Neuron (in vitro differentiated cells): ENCODE data around the gene GNG4.

ENCODE experiments used
- H2AFZ ChIP-seq: one replicate; pipeline ENCODE4 v1.6.1; 2013; ENCODE audit warnings: low read depth, mild to moderate bottlenecking, inconsistent platforms, low read length, moderate library complexity
- H3K27me3 ChIP-seq: one replicate; pipeline ENCODE4 v1.6.1; 2013; ENCODE audit warnings: low read length; ENCODE audit not compliant: insufficient read depth
- H3K36me3 ChIP-seq: one replicate; pipeline ENCODE4 v1.6.1; 2013; ENCODE audit warnings: low read length; ENCODE audit not compliant: insufficient read depth
- H3K4me1 ChIP-seq: one replicate; pipeline ENCODE4 v1.6.1; 2013; ENCODE audit warnings: low read length; ENCODE audit not compliant: insufficient read depth
- H3K4me3 ChIP-seq: 2 replicates; pipeline ENCODE4 v1.5.1; 2013; ENCODE audit warnings: mild to moderate bottlenecking, low read length, moderate library complexity
- H3K9me3 ChIP-seq: one replicate; pipeline ENCODE4 v1.6.1; 2013; ENCODE audit warnings: low read length

The GNG4 gene

DNA sequence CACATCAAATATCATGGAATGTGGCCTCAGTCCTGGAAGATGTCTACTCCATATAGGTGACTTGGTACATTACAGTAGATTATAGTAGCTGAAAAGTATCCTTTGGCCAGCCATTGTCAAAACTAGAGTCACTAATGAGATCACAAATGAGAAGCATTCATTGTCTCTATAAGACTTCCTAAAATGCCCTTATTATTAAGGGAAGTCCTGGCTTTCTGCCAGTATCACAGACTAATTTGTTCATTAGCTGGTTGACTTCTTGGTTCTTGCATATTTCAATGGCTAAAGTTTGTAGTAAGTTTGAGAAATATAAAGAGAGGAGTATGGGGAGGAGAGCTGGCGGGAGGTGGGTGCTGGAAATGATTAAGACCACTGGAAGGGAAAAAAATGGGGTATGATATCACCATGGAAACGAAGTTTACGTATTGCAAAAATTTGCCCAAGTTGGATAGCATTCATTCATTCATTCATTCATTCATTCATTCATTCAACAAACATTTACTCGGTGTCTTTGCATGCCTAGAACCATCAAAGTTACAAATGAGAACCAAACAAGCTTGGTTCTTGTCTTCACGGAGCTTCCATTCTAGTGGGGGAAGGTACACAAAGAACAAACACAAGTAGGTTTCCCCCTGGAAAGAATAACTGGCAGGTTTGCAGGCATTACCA, 133.6 kb downstream of the GNG4 start:
- H3K4me3 ChIP-seq, result no peak overlapping the region
- H3K4me1 ChIP-seq, result no peaks in the 10 kb centered on the region
- H2AFZ ChIP-seq, result no peak overlapping the region
- H3K9me3 ChIP-seq, result no peaks in the 10 kb centered on the region
- H3K36me3 ChIP-seq, result no peaks in the 10 kb centered on the region
- no peaks in the 10 kb centered on the region for H3K27me3 ChIP-seq

DNA sequence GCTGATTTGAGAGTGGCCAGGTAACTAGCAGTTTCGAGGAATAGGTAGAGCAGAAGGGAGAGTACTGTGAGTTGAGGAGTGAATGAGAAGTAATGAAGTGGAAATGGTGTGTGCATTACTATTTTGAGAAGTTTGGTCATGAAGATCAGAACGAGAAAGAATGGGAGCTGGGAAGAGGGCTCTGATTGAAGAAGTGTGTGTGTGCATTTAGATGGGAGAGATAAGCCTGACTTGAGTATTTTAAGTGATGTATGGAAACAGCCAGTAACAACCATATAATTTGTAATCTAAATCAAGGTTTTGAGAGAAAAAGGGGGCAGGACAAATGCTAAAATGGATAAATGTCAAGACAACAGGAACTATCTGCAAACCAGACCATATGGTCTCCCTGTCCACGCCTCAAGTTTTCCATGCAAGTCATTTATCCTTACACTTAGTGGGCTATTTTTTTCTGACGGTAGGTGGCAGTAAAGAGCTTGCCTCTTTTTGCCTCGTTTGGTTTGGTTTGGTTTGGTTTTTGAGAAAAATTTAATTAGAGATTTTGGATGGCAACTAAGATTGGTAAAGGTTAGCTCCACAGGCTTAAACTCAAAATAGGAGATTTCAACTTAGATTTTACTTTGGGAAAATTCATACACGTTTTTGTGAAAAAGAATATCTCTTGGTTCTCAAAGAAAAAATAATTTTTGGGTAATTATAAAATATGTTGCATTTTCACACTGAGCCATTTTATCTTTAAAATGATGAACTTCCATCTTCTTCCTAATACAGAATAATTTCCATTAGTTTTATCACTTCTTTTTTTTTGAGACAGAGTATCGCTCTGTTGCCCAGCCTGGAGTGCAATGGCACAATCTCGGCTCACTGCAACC, 135.9 kb downstream of the GNG4 start:
- Histone ChIP-seq H3K4me1 (no peaks in the 10 kb centered on the region), H3K27me3 (no peaks in the 10 kb centered on the region), H3K36me3 (no peaks in the 10 kb centered on the region), H3K4me3 (no peak overlapping the region), H2AFZ (no peak overlapping the region), H3K9me3 (no peaks in the 10 kb centered on the region)

DNA sequence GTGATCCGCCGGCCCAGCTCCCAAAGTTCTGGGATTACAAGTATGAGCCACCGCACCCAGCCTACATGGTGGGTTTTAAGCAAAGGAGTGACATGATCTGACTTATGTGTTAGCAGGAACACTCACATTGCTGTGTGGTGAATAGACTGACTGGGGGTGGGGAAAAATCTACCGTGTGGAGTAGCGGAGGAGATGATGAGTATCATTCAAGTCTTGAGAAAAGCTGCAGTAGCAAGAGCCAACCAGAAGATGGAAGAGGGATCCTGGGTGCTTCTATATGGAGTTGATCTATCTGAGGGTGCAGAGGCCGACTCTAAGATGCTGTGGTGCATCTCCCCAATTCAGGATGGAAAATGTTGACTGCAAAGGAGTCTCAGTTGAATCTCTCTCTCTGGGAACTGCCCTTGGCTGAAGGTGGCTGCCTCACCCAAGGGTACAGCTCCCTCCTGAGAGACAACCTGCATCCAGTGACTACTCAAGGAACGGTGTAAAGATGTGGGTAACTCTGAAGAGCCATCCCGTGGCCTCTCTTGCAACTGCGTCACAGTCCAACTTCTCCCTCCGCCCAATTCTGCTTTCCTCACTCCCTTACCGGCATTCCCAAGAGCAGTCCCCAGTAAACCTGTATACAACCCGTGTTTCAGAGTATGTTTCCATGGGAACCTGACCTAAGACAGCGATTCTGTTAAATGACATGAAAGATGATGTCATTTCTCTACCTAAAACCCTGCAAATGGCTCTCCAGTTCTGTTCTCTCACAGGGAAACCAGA, 137.9 kb downstream of the GNG4 start:
- H3K36me3 ChIP-seq, result no peaks in the 10 kb centered on the region
- no peak overlapping the region for H2AFZ ChIP-seq
- no peak overlapping the region for H3K4me3 ChIP-seq
- no peaks in the 10 kb centered on the region for H3K9me3 ChIP-seq
- no peaks in the 10 kb centered on the region for H3K27me3 ChIP-seq
- no peaks in the 10 kb centered on the region for H3K4me1 ChIP-seq

DNA sequence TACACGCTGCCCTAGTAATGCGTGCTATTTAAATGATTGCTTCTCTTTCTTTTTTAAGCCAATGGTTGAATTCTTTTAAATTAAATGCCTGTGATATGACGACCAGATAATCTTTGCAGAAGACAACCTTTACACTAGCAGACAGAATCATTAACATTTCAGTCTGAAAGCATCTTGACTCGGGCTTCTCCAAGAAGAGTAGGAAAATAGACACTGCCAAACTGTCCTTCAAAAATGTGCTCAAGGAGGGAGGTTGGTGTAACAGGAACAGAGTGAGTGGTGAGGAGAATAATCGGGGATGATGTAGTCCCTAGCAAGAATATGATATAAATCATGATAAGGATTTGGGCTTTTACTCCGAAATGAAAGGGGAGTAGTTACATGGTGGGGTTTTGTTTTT, 138.8 kb downstream of the GNG4 start:
- no peaks in the 10 kb centered on the region for H3K9me3 ChIP-seq
- H3K4me1 ChIP-seq, result no peaks in the 10 kb centered on the region
- H3K36me3 ChIP-seq, result no peaks in the 10 kb centered on the region
- H3K27me3 ChIP-seq, result no peaks in the 10 kb centered on the region
- H3K4me3 ChIP-seq, result no peak overlapping the region
- no peak overlapping the region for H2AFZ ChIP-seq

DNA sequence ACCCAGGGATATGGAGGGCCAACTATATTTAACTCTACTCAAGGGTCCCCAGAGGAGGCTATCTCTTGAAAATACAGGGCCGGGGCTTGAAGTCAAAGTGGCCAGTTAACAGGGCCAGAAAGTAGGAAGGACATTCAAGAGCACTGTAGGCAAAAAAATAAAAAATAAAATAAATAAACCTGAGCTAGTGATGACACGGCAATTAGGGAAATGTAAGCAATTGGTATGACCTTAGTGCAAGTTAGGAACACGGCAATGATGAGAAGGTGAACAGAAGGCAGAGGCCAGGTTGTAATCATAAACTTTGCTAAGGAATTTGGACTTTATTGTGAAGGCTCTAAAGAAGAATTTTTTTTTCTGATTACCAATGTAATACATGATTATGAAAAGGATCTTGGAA, 142.0 kb downstream of the GNG4 start:
- H3K4me3 ChIP-seq, result no peak overlapping the region
- H3K9me3 ChIP-seq, result no peaks in the 10 kb centered on the region
- H3K4me1 ChIP-seq, result peaks cover 3% of the 10 kb centered on the region
- H3K36me3 ChIP-seq, result no peaks in the 10 kb centered on the region
- no peaks in the 10 kb centered on the region for H3K27me3 ChIP-seq
- H2AFZ ChIP-seq, result no peak overlapping the region

DNA sequence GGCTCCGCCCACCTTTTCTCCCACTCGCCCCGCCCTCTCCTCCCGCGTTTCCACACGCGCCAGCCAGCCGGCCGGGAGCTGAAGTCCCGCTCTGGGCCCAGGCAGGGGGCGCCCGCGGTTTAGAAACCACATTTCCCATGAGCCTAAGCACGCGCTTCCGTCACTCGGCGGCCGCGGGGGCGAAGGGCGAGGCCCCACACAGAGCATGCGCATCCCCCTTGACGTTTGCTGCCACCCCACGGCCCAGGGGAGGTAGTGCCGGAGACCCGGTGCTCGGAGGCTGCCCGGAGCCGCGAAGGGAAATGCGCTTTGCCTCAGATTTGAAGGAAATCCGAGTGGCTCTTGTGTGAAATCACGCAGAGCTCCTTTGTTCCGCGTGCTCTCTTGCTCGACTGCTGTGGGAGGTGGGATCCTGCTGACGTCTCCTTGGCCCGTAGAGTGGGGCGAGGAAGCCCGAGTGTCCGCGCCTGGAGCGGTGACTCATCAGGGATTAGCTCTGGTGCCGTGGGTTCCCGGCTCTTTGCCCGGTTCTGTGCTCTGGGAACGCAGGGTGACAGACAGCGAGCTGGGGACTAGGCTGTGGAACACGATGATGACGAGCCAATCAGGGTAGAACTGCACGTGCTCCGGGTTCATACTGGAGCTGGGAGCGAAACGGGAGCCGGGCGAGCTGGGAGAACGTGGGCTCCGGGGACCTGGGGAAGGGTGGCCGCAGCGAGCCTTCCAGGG, 144.9 kb downstream of the GNG4 start:
- H2AFZ ChIP-seq, result peak overlapping the region; percentile 79
- H3K4me3 ChIP-seq, result peak overlapping the region; percentile 76

DNA sequence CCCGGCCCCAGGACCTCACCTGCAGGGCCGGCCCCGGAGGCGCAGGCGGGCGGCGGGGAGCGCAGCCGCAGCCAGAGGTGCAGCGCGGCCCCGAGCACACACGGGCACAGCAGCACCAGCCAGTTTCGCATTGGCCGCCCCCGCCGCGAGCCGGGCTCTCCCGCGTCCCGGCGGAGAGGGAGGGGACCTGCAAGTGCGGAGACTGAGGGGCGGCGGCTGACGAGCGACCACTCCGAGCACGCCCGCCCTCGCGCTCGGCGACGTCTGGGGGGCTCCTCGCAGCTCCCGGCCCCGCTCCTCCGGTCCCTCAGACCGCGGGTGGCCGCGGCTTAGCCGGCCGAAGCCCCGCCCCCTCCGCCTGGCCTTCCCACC, 145.5 kb downstream of the GNG4 start, which contains the start of gene B3GALNT2:
B3GALNT2 (minus strand) TSS at position 331 of the 372 bp plus-strand sequence; CDS start at position 131, 200 bp downstream.
- peaks cover 9% of the 10 kb centered on the region for H3K4me1 ChIP-seq
- H3K9me3 ChIP-seq, result no peaks in the 10 kb centered on the region
- H3K4me3 ChIP-seq, result peak within 1 kb of the TSS; percentile 76
- no peaks in the 10 kb centered on the region for H3K27me3 ChIP-seq
- peak within 1 kb of the TSS; percentile 79 for H2AFZ ChIP-seq
- no peaks in the 10 kb centered on the region for H3K36me3 ChIP-seq

More for the DNA sequence above, 144.9 kb downstream of the GNG4 start:
- Histone ChIP-seq H3K36me3 (no peaks in the 10 kb centered on the region), H3K9me3 (no peaks in the 10 kb centered on the region), H3K27me3 (no peaks in the 10 kb centered on the region), H3K4me1 (peaks cover 9% of the 10 kb centered on the region)

DNA sequence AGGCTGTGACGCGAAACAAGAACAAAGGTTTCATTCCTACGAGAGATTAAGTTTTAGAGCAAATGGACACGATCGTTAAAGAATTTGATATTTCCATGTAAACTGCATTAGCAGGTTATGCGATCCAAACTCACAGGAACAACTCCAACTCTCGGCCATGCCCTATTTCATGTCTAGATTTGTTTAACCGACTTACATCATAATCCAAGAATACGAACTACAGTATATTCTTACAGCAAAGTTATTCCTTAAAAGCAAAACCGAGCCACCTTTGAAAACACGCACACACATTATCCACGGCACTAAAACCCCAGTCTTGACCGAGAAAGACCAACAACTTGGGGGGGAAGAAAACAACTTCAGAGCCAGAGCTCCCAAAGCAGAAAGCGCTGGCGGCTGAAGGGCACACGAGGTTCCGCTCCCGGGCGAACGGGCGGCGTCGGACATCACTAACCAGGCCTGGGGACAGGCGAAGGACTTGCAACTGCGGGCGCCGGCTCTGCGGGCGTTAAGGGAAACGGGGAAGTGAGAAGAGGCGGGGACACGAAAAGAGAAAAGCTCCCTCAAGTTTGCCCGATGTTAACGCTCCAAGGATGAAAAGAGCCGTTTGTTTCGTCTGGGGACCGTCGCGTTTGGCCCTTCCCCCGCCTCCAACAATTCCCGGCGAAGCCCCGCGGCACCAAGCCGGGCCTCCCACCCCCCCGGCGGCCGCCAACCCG, 146.0 kb downstream of the GNG4 start:
- peak overlapping the region; percentile 76 for H3K4me3 ChIP-seq
- H3K27me3 ChIP-seq, result no peaks in the 10 kb centered on the region
- peaks cover 9% of the 10 kb centered on the region for H3K4me1 ChIP-seq
- peak overlapping the region; percentile 66 for H2AFZ ChIP-seq
- H3K9me3 ChIP-seq, result no peaks in the 10 kb centered on the region
- no peaks in the 10 kb centered on the region for H3K36me3 ChIP-seq

DNA sequence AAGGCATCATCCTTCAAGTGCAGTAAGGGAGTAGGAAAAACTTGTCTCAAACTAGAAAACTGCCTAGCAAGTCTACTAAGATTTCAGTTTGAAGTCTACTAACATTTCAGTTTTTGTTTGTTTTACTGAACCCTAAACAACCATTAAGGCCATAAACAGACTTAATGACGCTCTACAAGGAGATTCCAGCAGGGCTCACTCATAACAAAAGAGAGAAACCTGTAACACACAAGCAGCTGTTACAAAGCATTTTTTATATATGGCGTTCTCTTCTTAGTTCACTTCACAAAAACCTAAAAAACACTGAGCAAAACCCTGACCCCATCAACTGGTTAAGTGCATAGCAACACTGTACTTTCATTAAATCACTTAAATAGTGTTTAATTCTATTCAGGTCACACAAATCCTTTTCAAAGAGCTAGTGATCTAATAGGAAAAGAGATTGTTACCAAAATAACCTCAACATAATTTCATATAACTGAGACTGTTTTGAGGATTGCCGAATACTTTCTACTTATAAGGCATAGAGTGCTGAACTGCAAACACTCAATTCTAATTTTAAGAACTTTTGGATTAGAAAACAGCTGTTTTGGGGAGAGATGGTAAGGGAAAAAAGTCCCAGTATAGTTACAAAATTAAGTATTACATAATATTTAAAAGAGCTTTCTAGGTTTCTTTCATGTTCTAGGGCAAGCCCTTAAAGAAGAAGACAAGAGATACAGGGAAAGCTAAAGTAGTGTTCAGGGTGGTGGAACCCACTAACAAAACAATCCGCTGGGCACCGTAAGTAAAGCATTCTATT, 146.8 kb downstream of the GNG4 start:
- H3K4me3 ChIP-seq, result peak overlapping the region; percentile 76
- H3K9me3 ChIP-seq, result no peaks in the 10 kb centered on the region
- peak overlapping the region; percentile 66 for H2AFZ ChIP-seq
- peaks cover 9% of the 10 kb centered on the region for H3K4me1 ChIP-seq
- H3K36me3 ChIP-seq, result no peaks in the 10 kb centered on the region
- H3K27me3 ChIP-seq, result no peaks in the 10 kb centered on the region

DNA sequence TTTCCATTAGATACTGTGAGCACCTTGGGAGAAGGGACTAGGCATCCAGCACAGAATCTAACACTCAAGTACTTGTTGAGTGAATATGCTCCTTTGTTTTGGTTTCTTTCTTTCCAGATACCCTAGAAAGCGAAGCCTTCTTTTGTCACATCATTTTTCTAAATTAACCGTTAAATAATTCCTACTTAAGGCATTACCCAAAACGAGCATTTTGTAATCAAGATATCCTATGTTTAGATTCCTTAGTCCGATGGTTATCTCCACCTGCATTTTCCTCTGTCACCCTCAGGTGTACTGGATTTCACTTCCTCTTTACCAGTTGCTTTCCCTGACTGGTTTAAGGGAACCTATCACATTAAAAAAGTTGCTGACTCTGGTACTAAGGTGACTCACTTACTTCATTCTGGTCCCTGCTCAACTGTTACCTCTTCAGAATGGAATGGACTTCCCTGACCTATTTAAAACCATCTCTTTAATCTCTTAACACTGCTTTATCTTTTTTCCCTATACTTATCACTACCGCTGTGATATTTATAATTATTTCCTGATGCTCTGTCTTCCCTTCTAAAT, 148.5 kb downstream of the GNG4 start:
- no peaks in the 10 kb centered on the region for H3K36me3 ChIP-seq
- H3K27me3 ChIP-seq, result no peaks in the 10 kb centered on the region
- H3K4me1 ChIP-seq, result peaks cover 9% of the 10 kb centered on the region
- H3K4me3 ChIP-seq, result no peak overlapping the region
- H3K9me3 ChIP-seq, result no peaks in the 10 kb centered on the region
- H2AFZ ChIP-seq, result no peak overlapping the region
